ENCODE data around the gene GGA3. TPM values are rescaled to one million over a fixed set of nuclear protein-coding genes. Genes with fewer than 3 reads are reported as not detected.
A peak's percentile ranks its signal among the peaks of the same experiment; 100 is the strongest.
"Not testable (repeated sequence)": the region's sequence is repeated elsewhere in the genome, so short reads cannot be mapped to it uniquely, and the experiment has no call there.

Gene GGA3
- total RNA-seq, 6 donors from 2014 or later = 32.3 to 139 (median 55.4) TPM

DNA sequence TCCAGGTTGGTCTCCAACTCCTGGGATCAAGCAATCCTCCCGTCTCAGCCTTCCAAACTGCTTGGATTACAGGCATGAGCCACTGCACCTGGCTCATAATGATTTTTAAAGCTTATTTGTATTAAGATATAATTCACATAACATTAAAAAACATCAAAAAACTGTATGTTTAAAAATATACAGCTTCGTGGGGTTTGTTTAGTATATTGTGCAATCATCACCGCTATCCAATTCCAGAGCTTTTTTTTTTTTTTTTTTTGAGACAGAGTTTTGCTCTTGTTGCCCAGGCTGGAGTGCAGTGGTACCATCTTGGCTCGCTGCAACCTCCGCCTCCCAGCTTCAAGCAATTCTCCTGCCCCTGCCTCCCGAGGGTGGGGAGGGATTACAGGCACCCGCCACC lies 38.9 kb upstream of the GGA3 start:
- WGBS, 2 donors = 62 to 78% methylated on average over 7 of the region's 7 CpGs
- no peaks in the 10 kb centered on the region for H3K27me3 ChIP-seq
- peaks cover 0 to 12% (median 5%) of the 10 kb centered on the region in 4 donors for H3K4me1 ChIP-seq
- H3K27ac ChIP-seq = peak overlapping the region in 1 of 4 donors; percentile 67
- ATAC-seq (ENCODE audit: low FRiP score in 2 of 2) = no peak
- no peaks in the 10 kb centered on the region for H3K36me3 ChIP-seq
- DNase-seq = no peak
- no peaks in the 10 kb centered on the region for H3K9me3 ChIP-seq
- H3K4me3 ChIP-seq = no peak overlapping the region
- TF ChIP-seq POLR2A (IDR thresholded peaks at IDR 0.05) = no peak
- no peak for TF ChIP-seq EP300 (IDR thresholded peaks at IDR 0.05)
- TF ChIP-seq, protein P1, sequence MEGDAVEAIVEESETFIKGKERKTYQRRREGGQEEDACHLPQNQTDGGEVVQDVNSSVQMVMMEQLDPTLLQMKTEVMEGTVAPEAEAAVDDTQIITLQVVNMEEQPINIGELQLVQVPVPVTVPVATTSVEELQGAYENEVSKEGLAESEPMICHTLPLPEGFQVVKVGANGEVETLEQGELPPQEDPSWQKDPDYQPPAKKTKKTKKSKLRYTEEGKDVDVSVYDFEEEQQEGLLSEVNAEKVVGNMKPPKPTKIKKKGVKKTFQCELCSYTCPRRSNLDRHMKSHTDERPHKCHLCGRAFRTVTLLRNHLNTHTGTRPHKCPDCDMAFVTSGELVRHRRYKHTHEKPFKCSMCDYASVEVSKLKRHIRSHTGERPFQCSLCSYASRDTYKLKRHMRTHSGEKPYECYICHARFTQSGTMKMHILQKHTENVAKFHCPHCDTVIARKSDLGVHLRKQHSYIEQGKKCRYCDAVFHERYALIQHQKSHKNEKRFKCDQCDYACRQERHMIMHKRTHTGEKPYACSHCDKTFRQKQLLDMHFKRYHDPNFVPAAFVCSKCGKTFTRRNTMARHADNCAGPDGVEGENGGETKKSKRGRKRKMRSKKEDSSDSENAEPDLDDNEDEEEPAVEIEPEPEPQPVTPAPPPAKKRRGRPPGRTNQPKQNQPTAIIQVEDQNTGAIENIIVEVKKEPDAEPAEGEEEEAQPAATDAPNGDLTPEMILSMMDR (IDR thresholded peaks at IDR 0.05) = no peak
- TF ChIP-seq POLR2AphosphoS5 (IDR thresholded peaks at IDR 0.05) = no peak

DNA sequence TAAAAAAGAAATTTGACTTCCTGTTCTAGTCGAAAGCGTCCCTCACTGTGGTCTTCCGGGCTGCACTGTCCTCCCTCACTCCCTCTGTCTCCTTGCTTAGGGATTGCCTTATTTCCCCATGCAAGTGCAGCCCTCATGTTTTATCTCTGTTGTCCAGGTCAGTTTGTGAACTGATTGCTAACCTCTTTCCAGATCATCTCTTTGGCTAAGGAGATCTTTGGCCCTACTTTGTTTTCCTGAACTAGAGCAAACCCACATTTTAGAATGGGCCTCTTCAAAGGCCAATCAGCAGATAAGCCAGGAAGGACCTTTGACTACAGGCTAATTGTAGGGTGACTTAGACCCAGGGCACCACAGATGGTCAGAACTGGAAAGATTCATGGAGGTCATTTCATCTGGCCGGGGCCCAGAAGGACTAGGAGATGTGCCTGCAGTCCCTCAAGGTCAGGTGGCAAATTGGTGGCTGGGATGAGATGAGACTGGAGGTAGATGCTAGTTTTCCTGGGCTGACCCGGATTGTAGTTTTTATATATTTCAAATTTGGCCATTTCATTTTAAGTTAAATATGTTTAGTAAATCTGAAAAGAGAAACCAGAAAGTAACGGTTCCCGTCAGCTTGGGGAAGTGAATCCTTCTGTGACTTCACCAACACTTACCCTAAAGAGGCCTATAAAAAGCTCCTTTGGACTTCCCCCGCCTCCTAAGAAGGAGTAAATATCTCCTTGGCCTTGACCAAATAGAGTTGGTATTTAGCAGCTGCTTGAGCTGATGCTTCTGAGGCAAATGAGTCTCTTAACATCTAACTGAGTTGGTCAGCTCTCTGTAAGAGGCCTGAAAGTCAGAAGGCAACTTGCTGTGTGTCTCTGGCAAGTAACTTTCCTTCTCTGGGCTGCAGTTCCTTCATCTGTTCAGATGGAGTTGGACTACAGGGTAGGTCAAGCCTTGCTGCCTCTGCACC lies 34.1 kb upstream of the GGA3 start:
- Histone ChIP-seq H3K36me3 (no peaks in the 10 kb centered on the region), H3K4me1 (peaks cover 0 to 15% (median 3%) of the 10 kb centered on the region in 4 donors), H3K27me3 (no peaks in the 10 kb centered on the region), H3K9me3 (no peaks in the 10 kb centered on the region), H3K4me3 (no peak overlapping the region), H3K27ac (peak overlapping the region; percentile 81 to 85 (median 83))
- ATAC-seq (ENCODE audit: low FRiP score in 2 of 2) (peak; percentile 61 to 82), DNase-seq (no peak)
- TF ChIP-seq EP300 (IDR thresholded peaks at IDR 0.05) (peak in 2 of 4 donors; percentile 3 to 11), POLR2A (IDR thresholded peaks at IDR 0.05) (peak in 1 of 4 donors; percentile 59)
- TF ChIP-seq, protein P1 (IDR thresholded peaks at IDR 0.05) = no peak
- WGBS, 2 donors = 53 to 70% methylated on average over 8 of the region's 8 CpGs

DNA sequence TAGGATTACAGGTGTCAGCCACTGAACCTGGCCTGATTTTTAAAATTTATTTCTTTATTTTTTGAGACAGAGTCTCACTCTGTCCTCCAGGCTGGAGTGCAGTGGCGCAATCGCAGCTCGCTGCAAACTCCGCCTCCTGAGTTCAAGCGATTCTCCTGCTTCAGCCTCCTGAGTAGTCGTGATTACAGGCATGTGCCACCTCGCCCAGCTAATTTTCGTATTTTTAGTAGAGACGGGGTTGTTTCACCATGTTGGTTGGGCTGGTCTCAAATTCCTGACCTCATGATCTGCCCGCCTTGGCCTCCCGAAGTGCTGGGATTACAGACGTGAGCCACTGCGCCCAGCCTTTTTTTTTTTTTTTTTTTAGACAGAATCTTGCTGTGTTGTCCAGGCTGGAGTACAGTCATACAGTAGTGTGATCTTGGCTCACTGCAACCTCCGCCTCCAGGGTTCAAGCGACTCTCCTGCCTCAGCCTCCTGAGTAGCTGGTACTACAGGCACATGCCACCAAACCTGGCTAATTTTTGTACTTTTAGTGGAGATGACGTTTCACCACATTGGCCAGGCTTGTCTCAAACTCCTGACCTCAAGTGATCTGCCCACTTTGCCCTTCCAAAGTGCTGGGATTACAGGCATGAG lies 31.5 kb upstream of the GGA3 start:
- TF ChIP-seq POLR2A (IDR thresholded peaks at IDR 0.05) = peak in 1 of 4 donors; percentile 30
- ATAC-seq (ENCODE audit: low FRiP score in 2 of 2); H3K27me3 ChIP-seq; H3K36me3 ChIP-seq; H3K9me3 ChIP-seq; H3K4me3 ChIP-seq: not testable (repeated sequence)
- peak; percentile 77 to 82 for DNase-seq
- WGBS, 2 donors = 32 to 61% methylated on average over 16 of the region's 16 CpGs
- Histone ChIP-seq H3K27ac (peak overlapping the region in 3 of 4 donors; percentile 43 to 68 (median 66)), H3K4me1 (peaks cover 8 to 23% (median 13%) of the 10 kb centered on the region in 4 donors)

DNA sequence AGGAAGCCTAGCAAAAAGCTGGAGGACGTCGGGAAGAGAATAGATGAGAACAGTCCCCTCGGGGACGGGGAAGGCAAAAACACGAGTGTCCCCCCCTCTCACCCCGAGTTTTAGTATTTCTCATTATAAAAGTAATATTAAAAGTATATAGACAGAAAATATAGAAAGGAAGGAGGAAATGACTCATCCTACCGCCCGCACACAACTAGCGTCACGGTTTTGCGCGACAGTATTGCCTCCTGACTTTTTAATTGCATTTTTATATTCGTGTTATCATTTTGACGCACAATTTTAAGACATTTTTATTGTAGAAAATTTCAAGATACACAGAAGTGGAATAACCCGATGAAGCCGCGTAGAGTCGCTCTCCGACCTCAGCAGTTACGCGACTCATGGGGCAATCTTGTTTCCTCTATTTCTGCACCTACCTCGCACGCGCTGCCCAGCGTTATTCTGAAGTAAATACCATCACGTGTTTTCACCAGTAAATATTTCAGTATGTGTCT lies 28.5 kb upstream of the GGA3 start:
- peak overlapping the region; percentile 72 to 96 (median 84) for H3K4me3 ChIP-seq
- peak in 1 of 2 donors; percentile 80 for DNase-seq
- WGBS, 2 donors = 4 to 5% methylated on average over 26 of the region's 26 CpGs
- H3K36me3 ChIP-seq = peaks cover 0 to 14% (median 5%) of the 10 kb centered on the region in 4 donors
- TF ChIP-seq EP300 (IDR thresholded peaks at IDR 0.05) = no peak
- peak in 1 of 4 donors; percentile 10 for TF ChIP-seq POLR2A (IDR thresholded peaks at IDR 0.05)
- no peak for TF ChIP-seq POLR2AphosphoS5 (IDR thresholded peaks at IDR 0.05)
- TF ChIP-seq, protein P1 (IDR thresholded peaks at IDR 0.05) = peak in 1 of 6 experiments; percentile 1
- H3K27ac ChIP-seq = peak overlapping the region; percentile 88 to 97 (median 94)
- peaks cover 8 to 11% (median 10%) of the 10 kb centered on the region in 4 donors for H3K4me1 ChIP-seq
- H3K9me3 ChIP-seq = no peaks in the 10 kb centered on the region
- ATAC-seq (ENCODE audit: low FRiP score in 2 of 2) = peak; percentile 61 to 62
- no peaks in the 10 kb centered on the region for H3K27me3 ChIP-seq
